Neutrophil (primary cell): Measurements from ENCODE around the gene CHST12.

Experiments
- H3K27ac ChIP-seq: fragments of 200-600 bp; sonication (generic); 2 replicates; pipeline ENCODE4 v1.5.1; 2016; ENCODE audit warnings: mild to moderate bottlenecking, moderate library complexity
- H3K27me3 ChIP-seq: fragments of 200-600 bp; sonication (generic); 2 replicates; pipeline ENCODE4 v1.6.0; 2016; ENCODE audit warnings: mild to moderate bottlenecking
- H3K36me3 ChIP-seq: fragments of 200-600 bp; sonication (generic); 2 replicates; pipeline ENCODE4 v1.5.1; 2017
- H3K4me1 ChIP-seq, 2 experiments: fragments of 200-600 bp in 1 of 2; sonication (generic) in 1 of 2; 1 replicate in 1 of 2; 2 replicates in 1 of 2; pipeline versions ENCODE4 v1.5.1 to v1.6.1; 2013 to 2016; ENCODE audit warnings: low read depth in 1 of 2, low read length in 1 of 2, mild to moderate bottlenecking in 1 of 2, moderate library complexity in 1 of 2; ENCODE audit not compliant: control insufficient read depth in 1 of 2, insufficient read depth in 1 of 2
- H3K4me3 ChIP-seq, 2 experiments: fragments of 200-600 bp in 1 of 2; sonication (generic) in 1 of 2; 1 replicate in 1 of 2; 2 replicates in 1 of 2; pipeline ENCODE4 v1.5.1; 2013 to 2016; ENCODE audit warnings: low read depth in 1 of 2, low read length in 1 of 2, mild to moderate bottlenecking in 1 of 2, moderate library complexity in 1 of 2
- H3K9me3 ChIP-seq: fragments of 200-600 bp; sonication (generic); 2 replicates; pipeline ENCODE4 v1.5.1; 2016
- CTCF ChIP-seq: fragments of 200-600 bp; sonication (generic); IDR thresholded peaks from 2 replicates; pipeline ENCODE4 v1.5.1; 2016; ENCODE audit warnings: antibody characterized with exemption

The CHST12 gene

GRCh38 chr7:2478800-2479199 lies 75.4 kb downstream of the CHST12 start:
- H3K36me3 ChIP-seq = no peaks in the 10 kb centered on the region
- H3K4me3 ChIP-seq = no peak overlapping the region
- peaks cover 31% of the 10 kb centered on the region for H3K27me3 ChIP-seq
- H3K27ac ChIP-seq = no peak overlapping the region
- no peaks in the 10 kb centered on the region for H3K9me3 ChIP-seq
- no peak for TF ChIP-seq CTCF
- H3K4me1 ChIP-seq = peaks cover 0 to 5% of the 10 kb centered on the region in 2 experiments

- no peaks in the 10 kb centered on the region for H3K9me3 ChIP-seq
- H3K4me1 ChIP-seq = peaks cover 0 to 5% of the 10 kb centered on the region in 2 experiments
- no peak overlapping the region for H3K4me3 ChIP-seq
- TF ChIP-seq CTCF = no peak
- H3K27ac ChIP-seq = no peak overlapping the region
- H3K36me3 ChIP-seq = no peaks in the 10 kb centered on the region
- H3K27me3 ChIP-seq = peaks cover 31% of the 10 kb centered on the region
These were observed 76.1 kb downstream of the CHST12 start for GRCh38 chr7:2479276-2480069.

GRCh38 chr7:2480070-2480408 lies 76.6 kb downstream of the CHST12 start:
- no peak overlapping the region for H3K27ac ChIP-seq
- no peak for TF ChIP-seq CTCF
- no peaks in the 10 kb centered on the region for H3K9me3 ChIP-seq
- H3K27me3 ChIP-seq = peaks cover 31% of the 10 kb centered on the region
- H3K4me3 ChIP-seq = no peak overlapping the region
- peaks cover 0 to 5% of the 10 kb centered on the region in 2 experiments for H3K4me1 ChIP-seq
- H3K36me3 ChIP-seq = no peaks in the 10 kb centered on the region

GRCh38 chr7:2481195-2481594 lies 77.8 kb downstream of the CHST12 start:
- no peaks in the 10 kb centered on the region for H3K9me3 ChIP-seq
- H3K36me3 ChIP-seq = no peaks in the 10 kb centered on the region
- H3K27ac ChIP-seq = no peak overlapping the region
- no peak for TF ChIP-seq CTCF
- peaks cover 0 to 5% of the 10 kb centered on the region in 2 experiments for H3K4me1 ChIP-seq
- H3K4me3 ChIP-seq = no peak overlapping the region
- H3K27me3 ChIP-seq = peaks cover 31% of the 10 kb centered on the region

GRCh38 chr7:2482725-2483451 lies 79.5 kb downstream of the CHST12 start:
- Histone ChIP-seq H3K4me3 (no peak overlapping the region), H3K27me3 (peaks cover 18% of the 10 kb centered on the region)
- no peak for TF ChIP-seq CTCF

More at GRCh38 chr7:2482725-2483451, 79.5 kb downstream of the CHST12 start:
- no peaks in the 10 kb centered on the region for H3K4me1 ChIP-seq
- no peaks in the 10 kb centered on the region for H3K9me3 ChIP-seq
- no peaks in the 10 kb centered on the region for H3K36me3 ChIP-seq
- no peak overlapping the region for H3K27ac ChIP-seq
